Suprapubic skin (tissue), 4 donors: ENCODE results near the gene SLC38A1. TPM values are rescaled to one million over a fixed set of nuclear protein-coding genes. Genes with fewer than 3 reads are reported as not detected.

Source experiments
- DNase-seq, 2 donors: peaks; one replicate each; pipeline ENCODE4 v3.0.0-alpha.2; 2019; ENCODE audit warnings: low spot score in 2 of 2
- H3K27ac ChIP-seq: fragments of 200-600 bp; sonication (generic); one replicate; pipeline ENCODE4 v1.5.1; 2019
- H3K27me3 ChIP-seq: fragments of 200-600 bp; sonication (generic); one replicate; pipeline ENCODE4 v1.5.1; 2019
- H3K36me3 ChIP-seq: fragments of 200-600 bp; sonication (generic); one replicate; pipeline ENCODE4 v1.5.1; 2019
- H3K4me1 ChIP-seq: fragments of 200-600 bp; sonication (generic); one replicate; pipeline ENCODE4 v1.5.1; 2019
- H3K4me3 ChIP-seq: fragments of 200-600 bp; sonication (generic); one replicate; pipeline ENCODE4 v1.5.1; 2019; ENCODE audit warnings: mild to moderate bottlenecking
- H3K9me3 ChIP-seq: fragments of 200-600 bp; sonication (generic); one replicate; pipeline ENCODE4 v1.5.1; 2019
- EP300 ChIP-seq: sonication (generic); formaldehyde crosslinking; IDR thresholded peaks from one replicate; pipeline ENCODE4 v1.6.1; 2017; ENCODE audit warnings: antibody characterized with exemption
- POLR2A ChIP-seq, 2 donors: fragments of 450-650 bp; IDR thresholded peaks; one replicate each; pipeline ENCODE4 v1.6.1; 2017; ENCODE audit warnings: antibody characterized with exemption in 2 of 2, mild to moderate bottlenecking in 2 of 2, moderate library complexity in 2 of 2
- POLR2AphosphoS5 ChIP-seq, 3 donors: sonication (generic); formaldehyde crosslinking; IDR thresholded peaks; one replicate each; pipeline ENCODE4 v1.6.1; 2017; ENCODE audit warnings: antibody characterized with exemption in 3 of 3
- WGBS: methylation state at CpG from one replicate; pipeline ENCODE4 v1.1.5; 2018; 5-methylcytosine and 5-hydroxymethylcytosine counted together
- total RNA-seq, 4 donors: library from RNA; depleted of rRNA; stranded (reverse); fragments of >200 nt; gene quantifications; one replicate each; pipeline ENCODE4 v1.1.0, GENCODE V29; 2016
- TF ChIP-seq, protein P1 (sequence below), 2 donors: fragments of 200-600 bp in 1 of 2; fragments of 450-650 bp in 1 of 2; sonication (generic) in 1 of 2; IDR thresholded peaks; one replicate each; pipeline ENCODE4 v1.5.1; 2016 to 2019; ENCODE audit warnings: antibody characterized with exemption in 2 of 2, mild to moderate bottlenecking in 1 of 2, moderate library complexity in 1 of 2

Gene SLC38A1
- total RNA-seq, 4 donors from 2014 or later, result 96.2 to 110 (median 102) TPM

DNA sequence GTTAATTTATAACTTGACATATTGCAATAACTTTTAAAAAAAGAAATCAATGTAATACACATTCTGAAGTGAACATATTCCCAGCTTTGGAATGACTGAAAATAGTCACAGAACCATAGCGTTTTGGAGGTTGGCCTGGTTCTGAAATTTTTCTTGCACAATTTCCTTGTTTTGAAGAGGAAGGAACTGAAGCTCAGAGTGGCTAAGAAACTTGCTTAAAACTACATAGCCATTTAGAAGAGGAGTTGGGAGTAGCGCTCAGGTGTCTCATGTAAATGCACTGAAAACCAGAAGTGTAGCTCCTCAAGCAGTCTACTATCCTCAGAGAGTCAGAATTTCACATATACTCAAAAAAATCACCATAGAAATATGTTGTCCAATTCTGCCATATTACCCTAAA lies 41.2 kb downstream of the SLC38A1 start:
- TF ChIP-seq POLR2AphosphoS5 (IDR thresholded peaks at IDR 0.05) (no peak), EP300 (no peak), POLR2A (IDR thresholded peaks at IDR 0.05) (no peak)
- TF ChIP-seq, protein P1, sequence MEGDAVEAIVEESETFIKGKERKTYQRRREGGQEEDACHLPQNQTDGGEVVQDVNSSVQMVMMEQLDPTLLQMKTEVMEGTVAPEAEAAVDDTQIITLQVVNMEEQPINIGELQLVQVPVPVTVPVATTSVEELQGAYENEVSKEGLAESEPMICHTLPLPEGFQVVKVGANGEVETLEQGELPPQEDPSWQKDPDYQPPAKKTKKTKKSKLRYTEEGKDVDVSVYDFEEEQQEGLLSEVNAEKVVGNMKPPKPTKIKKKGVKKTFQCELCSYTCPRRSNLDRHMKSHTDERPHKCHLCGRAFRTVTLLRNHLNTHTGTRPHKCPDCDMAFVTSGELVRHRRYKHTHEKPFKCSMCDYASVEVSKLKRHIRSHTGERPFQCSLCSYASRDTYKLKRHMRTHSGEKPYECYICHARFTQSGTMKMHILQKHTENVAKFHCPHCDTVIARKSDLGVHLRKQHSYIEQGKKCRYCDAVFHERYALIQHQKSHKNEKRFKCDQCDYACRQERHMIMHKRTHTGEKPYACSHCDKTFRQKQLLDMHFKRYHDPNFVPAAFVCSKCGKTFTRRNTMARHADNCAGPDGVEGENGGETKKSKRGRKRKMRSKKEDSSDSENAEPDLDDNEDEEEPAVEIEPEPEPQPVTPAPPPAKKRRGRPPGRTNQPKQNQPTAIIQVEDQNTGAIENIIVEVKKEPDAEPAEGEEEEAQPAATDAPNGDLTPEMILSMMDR (IDR thresholded peaks at IDR 0.05), result no peak
- H3K4me3 ChIP-seq, result no peak overlapping the region
- no peaks in the 10 kb centered on the region for H3K9me3 ChIP-seq
- DNase-seq, result no peak
- no peaks in the 10 kb centered on the region for H3K36me3 ChIP-seq
- no peaks in the 10 kb centered on the region for H3K27me3 ChIP-seq
- 67% methylated on average over 2 of the region's 2 CpGs for WGBS
- no peak overlapping the region for H3K27ac ChIP-seq
- H3K4me1 ChIP-seq, result peaks cover 19% of the 10 kb centered on the region

DNA sequence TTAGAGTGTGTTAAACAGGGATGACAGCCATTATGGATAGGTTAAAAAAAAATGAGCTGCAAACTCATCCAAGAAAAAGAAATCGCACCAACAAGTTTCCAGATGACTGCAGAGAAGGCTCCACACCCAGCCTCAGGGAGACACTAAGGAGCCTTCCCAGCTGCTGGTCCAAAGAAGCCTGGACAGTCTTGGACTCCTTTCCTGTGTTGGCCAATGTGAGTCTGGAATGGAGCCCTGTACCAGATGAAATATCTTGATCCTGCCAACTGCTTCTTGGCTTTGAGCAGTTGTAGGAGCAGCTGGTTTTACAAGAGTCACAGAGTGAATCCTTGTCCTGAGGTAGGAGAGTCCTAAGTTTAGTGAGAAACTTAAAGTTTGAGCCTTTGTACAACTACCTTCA lies 44.5 kb downstream of the SLC38A1 start:
- WGBS, result 33% methylated on average over 1 of the region's 1 CpG
- H3K4me3 ChIP-seq, result no peak overlapping the region
- no peaks in the 10 kb centered on the region for H3K27me3 ChIP-seq
- H3K36me3 ChIP-seq, result no peaks in the 10 kb centered on the region
- TF ChIP-seq POLR2A (IDR thresholded peaks at IDR 0.05) (no peak), POLR2AphosphoS5 (IDR thresholded peaks at IDR 0.05) (peak in 2 of 3 donors; percentile 27 to 37)
- no peaks in the 10 kb centered on the region for H3K9me3 ChIP-seq
- no peak overlapping the region for H3K27ac ChIP-seq
- peak in 1 of 2 donors; percentile 76 for DNase-seq
- H3K4me1 ChIP-seq, result peaks cover 42% of the 10 kb centered on the region

DNA sequence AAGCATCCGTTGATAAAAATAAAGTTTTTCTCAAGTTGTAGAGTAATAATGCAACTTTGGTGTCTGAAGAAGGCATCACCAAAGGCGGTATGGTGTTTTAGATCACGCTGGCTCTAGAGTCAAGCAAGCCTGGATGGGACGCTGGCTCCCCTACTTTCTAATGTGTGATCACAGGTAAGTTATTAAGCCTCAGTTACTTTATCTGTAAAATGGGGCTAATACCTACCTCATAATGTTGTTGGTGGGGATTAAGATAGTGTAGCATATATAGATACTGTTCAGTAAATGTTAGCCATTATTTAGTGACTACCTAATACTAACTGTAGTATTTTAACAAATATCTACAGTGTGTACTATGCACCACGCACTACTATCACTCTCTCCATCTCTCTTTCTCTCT lies 45.8 kb downstream of the SLC38A1 start:
- no peak overlapping the region for H3K4me3 ChIP-seq
- H3K27ac ChIP-seq, result no peak overlapping the region
- 92% methylated on average over 5 of the region's 5 CpGs for WGBS
- H3K4me1 ChIP-seq, result peaks cover 55% of the 10 kb centered on the region
- no peaks in the 10 kb centered on the region for H3K27me3 ChIP-seq
- no peaks in the 10 kb centered on the region for H3K9me3 ChIP-seq
- no peak for DNase-seq
- no peaks in the 10 kb centered on the region for H3K36me3 ChIP-seq
- no peak for TF ChIP-seq POLR2AphosphoS5 (IDR thresholded peaks at IDR 0.05)
- TF ChIP-seq, protein P1 (IDR thresholded peaks at IDR 0.05), result no peak
- TF ChIP-seq POLR2A (IDR thresholded peaks at IDR 0.05), result no peak
- TF ChIP-seq EP300, result no peak

DNA sequence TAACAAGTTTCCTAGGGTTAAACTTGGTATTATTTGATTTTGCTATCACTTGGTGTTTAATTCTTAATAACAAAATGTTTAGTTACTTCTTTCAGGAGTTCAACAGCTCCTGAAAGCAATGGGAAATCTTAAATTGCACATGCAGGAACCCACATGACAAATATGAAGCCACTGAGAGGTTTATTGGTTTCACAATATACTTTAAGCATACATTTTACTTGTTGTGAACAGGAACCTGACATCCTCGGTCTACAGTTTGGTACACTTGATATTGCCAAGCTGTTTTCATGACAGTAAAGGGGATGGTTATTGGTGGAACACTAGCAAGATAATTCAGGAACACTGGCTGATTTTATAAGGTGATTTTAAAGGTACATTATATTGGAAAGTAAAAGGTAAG lies 46.2 kb downstream of the SLC38A1 start:
- DNase-seq, result no peak
- Histone ChIP-seq H3K4me3 (no peak overlapping the region), H3K27ac (no peak overlapping the region), H3K4me1 (peaks cover 56% of the 10 kb centered on the region), H3K27me3 (no peaks in the 10 kb centered on the region), H3K9me3 (no peaks in the 10 kb centered on the region), H3K36me3 (no peaks in the 10 kb centered on the region)
- 68% methylated on average over 1 of the region's 1 CpG for WGBS
- TF ChIP-seq, protein P1 (IDR thresholded peaks at IDR 0.05), result no peak
- no peak for TF ChIP-seq POLR2AphosphoS5 (IDR thresholded peaks at IDR 0.05)
- no peak for TF ChIP-seq POLR2A (IDR thresholded peaks at IDR 0.05)
- TF ChIP-seq EP300, result no peak

DNA sequence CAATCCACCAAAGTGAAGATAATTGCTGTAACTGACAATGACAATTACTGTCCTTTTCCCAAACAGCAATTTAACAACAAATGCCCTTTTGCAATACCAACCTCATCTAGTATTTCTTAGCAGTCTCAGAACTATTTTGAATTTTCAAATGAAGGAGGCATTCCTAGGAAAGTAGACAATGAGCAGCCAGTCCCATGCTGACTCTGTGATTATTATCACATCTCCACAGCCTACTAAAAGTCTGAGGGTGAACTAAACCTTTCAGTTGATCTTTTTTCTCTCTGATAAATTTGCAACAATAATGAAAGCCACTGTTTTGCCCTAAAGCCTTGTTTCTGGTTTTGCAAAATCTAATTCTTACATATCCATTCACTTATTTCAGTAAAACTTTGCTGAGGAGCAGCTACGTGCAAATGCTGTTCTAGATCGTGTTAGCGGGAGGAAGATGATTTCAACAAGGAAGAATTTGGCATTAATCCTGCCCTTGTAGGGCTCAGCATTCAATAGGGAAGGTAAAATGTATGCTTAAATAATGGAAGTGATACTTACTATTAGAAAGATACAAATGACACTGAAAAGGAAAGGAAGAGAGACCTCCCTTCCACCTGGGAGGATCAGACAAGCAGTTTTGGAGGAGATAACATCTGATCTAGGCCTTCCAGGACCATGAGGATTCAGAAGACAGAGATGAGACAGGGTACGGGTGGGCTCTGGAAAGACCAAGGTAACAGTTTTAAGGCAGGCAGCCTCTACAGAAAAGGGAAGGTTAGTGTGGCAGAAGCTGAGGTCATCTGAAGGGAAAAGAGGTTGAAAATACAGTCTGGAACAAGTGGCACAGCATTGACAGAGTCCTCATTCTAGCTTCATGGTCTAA lies 47.4 kb downstream of the SLC38A1 start:
- H3K27me3 ChIP-seq, result no peaks in the 10 kb centered on the region
- TF ChIP-seq, protein P1 (IDR thresholded peaks at IDR 0.05), result no peak
- no peak for TF ChIP-seq EP300
- no peak for DNase-seq
- H3K9me3 ChIP-seq, result no peaks in the 10 kb centered on the region
- H3K4me3 ChIP-seq, result no peak overlapping the region
- WGBS, result 37% methylated on average over 4 of the region's 4 CpGs
- H3K27ac ChIP-seq, result no peak overlapping the region
- no peaks in the 10 kb centered on the region for H3K36me3 ChIP-seq
- peaks cover 57% of the 10 kb centered on the region for H3K4me1 ChIP-seq
